ENCODE results near the gene HYI.

- no peak for TF ChIP-seq YY1 (IDR thresholded peaks at IDR 0.05; ENCODE audit: insufficient read depth, insufficient read length)
- TF ChIP-seq ZNF274 (IDR thresholded peaks at IDR 0.05; ENCODE audit: low read depth, low read length), result no peak
Observed at GRCh38 chr1:43466403-43466802, 12.7 kb upstream of the HYI start.
